ENCODE results near the gene HVCN1. TPM values are rescaled to one million over a fixed set of nuclear protein-coding genes. Genes with fewer than 3 reads are reported as not detected.
A peak's percentile ranks its signal among the peaks of the same experiment; 100 is the strongest.

Gene HVCN1
- total RNA-seq, 1 experiment from 2014 or later = 0.99 TPM

DNA sequence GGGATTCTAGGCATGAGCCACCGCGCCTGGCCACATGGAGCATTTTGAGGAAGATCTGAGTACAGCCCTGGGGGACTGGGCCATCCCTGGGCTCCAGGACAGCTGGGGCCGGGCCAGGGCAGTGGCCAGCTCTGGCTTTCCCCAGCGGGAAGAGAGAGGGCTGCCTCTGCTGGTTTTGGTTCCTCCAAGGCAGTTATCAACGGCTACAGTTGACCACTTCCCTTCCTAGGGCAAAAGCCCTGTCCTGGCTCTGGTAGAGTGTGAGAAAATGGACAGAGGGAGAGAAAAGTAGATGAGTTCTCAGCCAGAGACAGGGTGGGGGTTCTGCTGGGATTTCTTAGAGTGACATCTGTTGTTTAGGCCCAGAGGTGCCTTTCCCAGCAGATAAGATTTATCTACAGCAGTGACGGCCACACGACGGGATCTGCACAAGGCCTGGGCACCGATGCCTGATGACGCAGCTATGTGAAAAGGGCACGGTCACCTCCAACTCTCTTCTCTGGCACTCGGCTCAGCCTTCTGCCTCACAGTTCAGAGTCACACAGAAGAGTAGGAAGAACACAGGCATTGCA lies 5.5 kb upstream of the HVCN1 start:
- Mint-ChIP-seq H3K4me3 (ENCODE audit: low read depth, unreplicated experiment) (no peak overlapping the region), H3K9me3 (ENCODE audit: low read depth, unreplicated experiment) (no peaks in the 10 kb centered on the region), H3K36me3 (ENCODE audit: insufficient read depth, unreplicated experiment) (peaks cover 5% of the 10 kb centered on the region), H3K27me3 (ENCODE audit: unreplicated experiment) (peaks cover 10% of the 10 kb centered on the region), H3K27ac (ENCODE audit: unreplicated experiment) (no peak overlapping the region), H3K4me1 (ENCODE audit: low read depth, unreplicated experiment) (peaks cover 17% of the 10 kb centered on the region)
- CTCF ChIA-PET = no interaction called here
- intact Hi-C loops (cut with micrococcal nuclease; ENCODE audit: unreplicated experiment) = no loop called here
- no TSS peak for BruUV-seq (replicated peaks)
- TF ChIP-seq CTCF (IDR thresholded peaks at IDR 0.05; ENCODE audit: unreplicated experiment) = no peak
- no peak for DNase-seq

DNA sequence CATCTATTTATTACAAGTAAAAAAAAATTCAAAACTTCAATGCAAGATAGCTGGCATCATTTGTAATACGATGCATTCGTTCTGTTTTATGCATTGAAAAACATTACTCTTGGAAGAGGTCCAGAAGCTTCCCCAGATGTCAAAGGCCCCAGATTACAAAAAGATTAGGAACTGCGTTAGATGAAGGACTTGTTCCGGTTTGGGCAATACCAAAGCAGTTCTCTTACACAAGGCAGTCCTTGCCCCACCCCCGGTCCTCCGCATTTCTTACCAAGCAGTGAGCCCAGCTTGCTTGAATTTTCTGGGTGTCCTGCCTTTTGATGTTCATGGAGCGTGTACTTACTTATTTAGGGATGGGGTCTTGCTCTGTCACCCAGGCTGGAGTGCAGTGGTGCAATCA lies 4.8 kb upstream of the HVCN1 start:
- Mint-ChIP-seq H3K36me3 (ENCODE audit: insufficient read depth, unreplicated experiment) (peaks cover 8% of the 10 kb centered on the region), H3K4me3 (ENCODE audit: low read depth, unreplicated experiment) (no peak overlapping the region), H3K27ac (ENCODE audit: unreplicated experiment) (no peak overlapping the region), H3K27me3 (ENCODE audit: unreplicated experiment) (peaks cover 17% of the 10 kb centered on the region), H3K4me1 (ENCODE audit: low read depth, unreplicated experiment) (peaks cover 19% of the 10 kb centered on the region), H3K9me3 (ENCODE audit: low read depth, unreplicated experiment) (no peaks in the 10 kb centered on the region)
- CTCF ChIA-PET = no interaction called here
- TF ChIP-seq CTCF (IDR thresholded peaks at IDR 0.05; ENCODE audit: unreplicated experiment) = no peak
- intact Hi-C loops (cut with micrococcal nuclease; ENCODE audit: unreplicated experiment) = no loop called here
- no peak for DNase-seq
- BruUV-seq (replicated peaks) = no TSS peak

GRCh38 chr12:110690127-110690430 lies 1.2 kb upstream of the HVCN1 start:
- DNase-seq = no peak
- no TSS peak for BruUV-seq (replicated peaks)
- peak overlapping the region; percentile 70 for H3K4me3 Mint-ChIP-seq (ENCODE audit: low read depth, unreplicated experiment)
- no peak overlapping the region for H3K27ac Mint-ChIP-seq (ENCODE audit: unreplicated experiment)
- no peak for TF ChIP-seq CTCF (IDR thresholded peaks at IDR 0.05; ENCODE audit: unreplicated experiment)
- peaks cover 51% of the 10 kb centered on the region for H3K27me3 Mint-ChIP-seq (ENCODE audit: unreplicated experiment)
- peaks cover 8% of the 10 kb centered on the region for H3K36me3 Mint-ChIP-seq (ENCODE audit: insufficient read depth, unreplicated experiment)
- CTCF ChIA-PET = no interaction called here
- no peaks in the 10 kb centered on the region for H3K9me3 Mint-ChIP-seq (ENCODE audit: low read depth, unreplicated experiment)
- intact Hi-C loops (cut with micrococcal nuclease; ENCODE audit: unreplicated experiment) = no loop called here
- H3K4me1 Mint-ChIP-seq (ENCODE audit: low read depth, unreplicated experiment) = peaks cover 18% of the 10 kb centered on the region

GRCh38 chr12:110689281-110690126 lies 589 bp upstream of the HVCN1 start:
- H3K36me3 Mint-ChIP-seq (ENCODE audit: insufficient read depth, unreplicated experiment) = peaks cover 8% of the 10 kb centered on the region
- peak; percentile 13 for DNase-seq
- no peak overlapping the region for H3K27ac Mint-ChIP-seq (ENCODE audit: unreplicated experiment)
- TF ChIP-seq CTCF (IDR thresholded peaks at IDR 0.05; ENCODE audit: unreplicated experiment) = no peak
- CTCF ChIA-PET = interaction anchor here (0.7 kb wide), 1 partner anchor 15 kb away, joined by 4 read pairs; no protein-coding TSS in a partner anchor
- no TSS peak for BruUV-seq (replicated peaks)
- peaks cover 18% of the 10 kb centered on the region for H3K4me1 Mint-ChIP-seq (ENCODE audit: low read depth, unreplicated experiment)
- H3K27me3 Mint-ChIP-seq (ENCODE audit: unreplicated experiment) = peaks cover 57% of the 10 kb centered on the region
- peak overlapping the region; percentile 70 for H3K4me3 Mint-ChIP-seq (ENCODE audit: low read depth, unreplicated experiment)
- intact Hi-C loops (cut with micrococcal nuclease; ENCODE audit: unreplicated experiment) = no loop called here
- no peaks in the 10 kb centered on the region for H3K9me3 Mint-ChIP-seq (ENCODE audit: low read depth, unreplicated experiment)

All from Calu3 (cell line).